HUES48 (cell line): ENCODE results near the gene TUFT1.
"Not testable (repeated sequence)": the region's sequence is repeated elsewhere in the genome, so short reads cannot be mapped to it uniquely, and the experiment has no call there.

ENCODE experiments used
- H3K27ac ChIP-seq: one replicate; pipeline ENCODE4 v1.7.0; 2013; ENCODE audit warnings: low read depth, low read length, inconsistent platforms
- H3K27me3 ChIP-seq: 2 replicates; pipeline ENCODE4 v1.6.1; 2013; ENCODE audit warnings: mild to moderate bottlenecking, low read length; ENCODE audit not compliant: control insufficient read depth, insufficient read depth
- H3K36me3 ChIP-seq: 2 replicates; pipeline ENCODE4 v1.6.1; 2013; ENCODE audit warnings: low read length; ENCODE audit not compliant: control insufficient read depth, insufficient read depth
- H3K4me1 ChIP-seq: 2 replicates; pipeline ENCODE4 v1.6.1; 2013; ENCODE audit warnings: mild to moderate bottlenecking, low read length; ENCODE audit not compliant: control insufficient read depth, insufficient read depth
- H3K4me3 ChIP-seq: 2 replicates; pipeline ENCODE4 v1.5.1; 2013; ENCODE audit warnings: mild to moderate bottlenecking, low read depth, low read length
- H3K9ac ChIP-seq: 2 replicates; pipeline ENCODE4 v1.6.1; 2013; ENCODE audit warnings: mild to moderate bottlenecking, low read depth, low read length, moderate library complexity
- H3K9me3 ChIP-seq: 2 replicates; pipeline ENCODE4 v1.6.1; 2013; ENCODE audit warnings: low read length; ENCODE audit not compliant: control insufficient read depth, insufficient read depth

Gene TUFT1

DNA sequence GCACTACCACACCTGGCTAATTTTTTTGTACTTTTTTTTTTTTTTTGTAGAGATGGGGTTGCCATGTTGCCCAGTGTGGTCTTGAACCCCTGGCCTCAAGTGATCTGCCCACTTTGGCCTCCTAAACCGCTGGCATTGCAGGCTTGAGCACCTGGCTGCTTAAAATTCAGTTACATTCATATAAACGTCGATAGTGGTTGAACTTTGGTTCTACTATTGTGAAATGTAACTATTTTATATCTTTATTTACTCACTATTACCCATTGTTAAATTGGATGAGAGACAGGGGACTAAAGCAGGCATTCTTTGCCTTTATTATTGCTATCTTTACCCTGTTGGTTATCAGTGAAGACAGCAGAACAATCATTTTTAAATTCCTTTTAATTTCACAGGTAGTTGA is 77.9 kb downstream of the TUFT1 start:
- Histone ChIP-seq H3K4me3 (no peak overlapping the region), H3K9me3 (no peaks in the 10 kb centered on the region), H3K36me3 (0 out of 2 replicates have a peak, but pooled peaks cover 19% of the 10 kb centered on the region), H3K9ac (no peak overlapping the region), H3K27me3 (no peaks in the 10 kb centered on the region), H3K4me1 (peaks cover 30% of the 10 kb centered on the region), H3K27ac (no peak overlapping the region)

DNA sequence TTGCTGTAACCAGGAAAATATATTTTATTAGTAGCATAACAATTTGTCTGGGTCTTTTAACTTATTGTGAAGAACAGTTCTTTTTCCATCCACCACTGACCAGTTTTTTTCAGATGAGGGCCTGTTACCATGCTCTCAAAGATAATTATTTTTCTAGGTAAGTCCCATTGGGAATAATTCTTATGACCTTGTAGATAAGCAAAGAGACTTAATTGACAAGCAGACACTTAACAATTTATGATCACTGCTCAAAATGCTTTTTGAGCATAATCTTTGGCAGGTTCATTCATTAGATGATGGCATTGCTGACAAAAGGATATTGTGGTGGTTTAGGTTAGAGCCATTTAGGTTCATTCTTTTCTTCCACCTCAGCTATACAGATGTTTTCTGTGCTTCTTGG is 78.4 kb downstream of the TUFT1 start:
- Histone ChIP-seq H3K4me1 (peaks cover 30% of the 10 kb centered on the region), H3K9me3 (no peaks in the 10 kb centered on the region), H3K9ac (no peak overlapping the region), H3K27me3 (no peaks in the 10 kb centered on the region), H3K36me3 (0 out of 2 replicates have a peak, but pooled peaks cover 19% of the 10 kb centered on the region), H3K27ac (no peak overlapping the region), H3K4me3 (no peak overlapping the region)

DNA sequence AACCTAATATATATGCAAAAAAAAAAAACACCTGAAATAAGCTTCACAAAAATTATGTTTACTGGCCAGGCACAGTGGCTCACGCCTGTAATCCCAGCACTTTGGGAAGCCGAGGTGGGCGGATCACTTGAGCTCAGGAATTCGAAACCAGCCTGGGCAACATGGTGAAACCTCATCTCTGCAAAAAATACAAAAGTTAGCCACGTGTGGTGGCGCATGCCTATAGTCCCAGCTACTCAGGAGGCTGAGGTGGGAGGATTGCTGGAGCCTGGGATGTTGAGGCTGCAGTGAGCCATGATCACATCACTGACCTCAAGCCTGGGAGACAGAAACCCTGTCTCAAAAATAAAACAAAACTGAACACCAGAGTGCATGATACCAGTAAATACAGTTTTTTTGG is 78.9 kb downstream of the TUFT1 start:
- H3K9me3 ChIP-seq, H3K9ac ChIP-seq, H3K4me3 ChIP-seq, H3K27me3 ChIP-seq: not testable (repeated sequence)
- Histone ChIP-seq H3K4me1 (peaks cover 25% of the 10 kb centered on the region), H3K36me3 (0 out of 2 replicates have a peak, but pooled peaks cover 19% of the 10 kb centered on the region), H3K27ac (peak overlapping the region; percentile 33)

DNA sequence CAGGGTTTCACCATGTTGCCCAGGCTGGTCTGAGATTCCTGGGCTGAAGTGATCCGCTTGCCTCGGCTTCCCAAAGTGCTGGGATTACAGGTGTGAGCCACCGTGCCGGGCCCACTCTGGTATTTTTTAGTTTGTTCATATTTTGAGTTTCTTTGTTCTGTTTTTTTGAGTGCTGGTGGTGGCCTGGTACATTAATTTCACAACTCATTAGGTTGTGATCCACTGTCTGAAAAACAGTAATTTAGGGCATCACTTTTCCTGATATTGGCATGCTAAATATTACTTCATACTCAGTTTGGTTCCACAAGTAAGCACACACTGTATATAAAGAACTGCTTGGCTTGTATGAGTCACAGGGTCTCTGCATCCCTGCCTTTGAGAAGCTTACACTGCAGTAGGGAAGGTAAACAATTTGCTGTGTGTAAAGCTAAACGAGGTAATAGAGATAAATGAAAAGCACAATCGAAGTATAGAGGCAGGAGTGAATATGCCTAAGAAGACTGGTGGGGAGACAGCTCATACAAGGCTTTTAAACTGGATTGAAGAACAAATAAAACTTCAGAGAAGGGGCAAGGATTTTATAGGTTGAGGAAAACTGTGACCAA is 79.5 kb downstream of the TUFT1 start:
- Histone ChIP-seq H3K36me3 (0 out of 2 replicates have a peak, but pooled peaks cover 19% of the 10 kb centered on the region), H3K27ac (peak overlapping the region; percentile 33), H3K9ac (no peak overlapping the region), H3K4me3 (no peak overlapping the region), H3K4me1 (peaks cover 24% of the 10 kb centered on the region), H3K27me3 (no peaks in the 10 kb centered on the region), H3K9me3 (no peaks in the 10 kb centered on the region)

DNA sequence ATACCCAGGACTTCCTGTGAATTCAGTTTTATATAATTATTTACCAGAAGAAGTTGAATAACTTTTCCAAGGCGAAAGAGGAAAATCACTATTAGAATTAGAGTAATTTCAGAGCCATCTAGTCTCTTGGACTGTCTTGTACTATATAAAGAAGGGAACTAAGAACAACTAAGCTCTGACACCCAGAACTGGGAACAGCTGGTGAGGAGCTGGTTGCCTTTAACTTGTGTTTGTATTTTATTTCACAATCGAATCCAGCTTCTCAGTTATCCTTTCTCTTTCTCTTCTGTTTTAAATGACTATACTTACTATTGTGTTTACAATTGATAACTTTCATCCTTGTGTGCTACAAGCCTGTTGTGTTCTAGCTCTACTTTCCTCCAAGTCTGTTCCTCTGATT is 80.2 kb downstream of the TUFT1 start:
- Histone ChIP-seq H3K27ac (no peak overlapping the region), H3K4me3 (no peak overlapping the region)

DNA sequence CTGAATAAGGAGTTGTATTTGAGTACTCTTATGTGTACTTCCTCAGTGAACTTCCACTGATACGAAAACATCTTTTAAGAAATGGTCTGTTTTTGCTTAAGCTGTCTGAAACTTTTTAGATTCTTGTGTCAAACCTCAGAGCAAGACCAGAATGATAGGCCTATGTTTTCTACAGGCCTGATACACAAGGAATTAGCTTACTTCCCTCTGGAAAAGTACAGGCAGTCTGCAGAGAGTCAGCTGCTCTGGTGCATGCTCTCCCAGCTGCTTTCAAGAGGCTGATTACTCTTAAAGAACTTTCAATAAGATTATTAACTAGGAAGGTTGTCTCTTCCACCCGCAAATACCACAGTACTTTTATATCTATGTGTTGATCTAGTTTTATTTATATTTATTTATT is 81.2 kb downstream of the TUFT1 start:
- Histone ChIP-seq H3K4me3 (no peak overlapping the region), H3K9me3 (no peaks in the 10 kb centered on the region), H3K4me1 (peaks cover 16% of the 10 kb centered on the region), H3K36me3 (0 out of 2 replicates have a peak, but pooled peaks cover 4% of the 10 kb centered on the region), H3K9ac (no peak overlapping the region), H3K27me3 (no peaks in the 10 kb centered on the region), H3K27ac (no peak overlapping the region)

More for the DNA sequence above, 80.2 kb downstream of the TUFT1 start:
- Histone ChIP-seq H3K9me3 (no peaks in the 10 kb centered on the region), H3K4me1 (peaks cover 18% of the 10 kb centered on the region), H3K36me3 (0 out of 2 replicates have a peak, but pooled peaks cover 14% of the 10 kb centered on the region), H3K9ac (no peak overlapping the region), H3K27me3 (no peaks in the 10 kb centered on the region)

DNA sequence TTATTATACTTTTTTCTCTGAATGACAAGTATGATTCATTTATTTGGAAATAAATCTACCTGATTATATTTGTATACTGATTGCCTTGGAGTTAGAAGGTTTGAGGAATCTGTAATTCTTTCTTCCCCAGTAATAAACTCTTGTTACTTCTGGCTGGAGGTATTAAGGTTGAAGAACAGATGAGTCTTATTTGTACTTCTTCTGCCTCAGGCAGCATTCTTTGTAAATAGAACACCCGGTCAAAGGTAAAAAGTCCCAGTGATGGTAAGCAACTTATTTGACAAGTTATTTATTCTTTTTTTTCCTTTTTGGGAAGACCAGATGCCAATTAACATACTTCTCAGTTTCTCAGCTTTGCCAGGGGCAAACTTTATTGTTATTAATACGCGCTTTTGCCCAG is 84.7 kb downstream of the TUFT1 start:
- peaks cover 6% of the 10 kb centered on the region for H3K4me1 ChIP-seq
- no peaks in the 10 kb centered on the region for H3K36me3 ChIP-seq
- no peaks in the 10 kb centered on the region for H3K27me3 ChIP-seq
- no peak overlapping the region for H3K27ac ChIP-seq
- no peaks in the 10 kb centered on the region for H3K9me3 ChIP-seq
- H3K9ac ChIP-seq: no peak overlapping the region
- H3K4me3 ChIP-seq: no peak overlapping the region

DNA sequence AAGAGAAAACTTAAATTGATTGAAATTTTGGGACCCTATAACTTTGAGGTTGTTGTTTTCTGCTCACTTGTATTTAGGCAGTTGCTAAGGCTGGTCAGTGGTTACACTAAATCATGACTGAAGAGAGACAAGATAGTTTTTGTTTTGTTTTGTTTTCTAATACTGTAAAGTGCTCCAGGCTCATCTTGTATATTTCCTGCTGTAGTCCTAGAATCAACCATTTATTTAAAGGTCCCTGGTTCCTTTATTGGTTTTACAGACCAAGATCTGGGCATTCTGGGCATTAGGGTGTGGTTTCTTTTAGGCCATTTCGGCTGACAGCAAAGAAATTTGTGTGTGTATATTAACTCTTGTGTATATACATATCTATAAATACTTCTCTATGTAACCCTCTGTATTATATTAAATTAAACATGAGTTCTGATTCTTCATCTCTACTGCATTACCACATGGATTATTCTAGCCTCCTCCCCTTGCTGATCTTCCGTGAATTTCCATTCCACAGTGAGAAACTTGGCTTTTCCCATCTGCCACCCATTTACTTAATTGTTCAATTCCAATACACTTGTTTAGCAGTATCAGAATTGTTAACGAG is 86.7 kb downstream of the TUFT1 start:
- no peaks in the 10 kb centered on the region for H3K36me3 ChIP-seq
- no peaks in the 10 kb centered on the region for H3K9me3 ChIP-seq
- no peaks in the 10 kb centered on the region for H3K4me1 ChIP-seq
- no peak overlapping the region for H3K27ac ChIP-seq
- no peaks in the 10 kb centered on the region for H3K27me3 ChIP-seq
- H3K4me3 ChIP-seq: no peak overlapping the region
- H3K9ac ChIP-seq: no peak overlapping the region

DNA sequence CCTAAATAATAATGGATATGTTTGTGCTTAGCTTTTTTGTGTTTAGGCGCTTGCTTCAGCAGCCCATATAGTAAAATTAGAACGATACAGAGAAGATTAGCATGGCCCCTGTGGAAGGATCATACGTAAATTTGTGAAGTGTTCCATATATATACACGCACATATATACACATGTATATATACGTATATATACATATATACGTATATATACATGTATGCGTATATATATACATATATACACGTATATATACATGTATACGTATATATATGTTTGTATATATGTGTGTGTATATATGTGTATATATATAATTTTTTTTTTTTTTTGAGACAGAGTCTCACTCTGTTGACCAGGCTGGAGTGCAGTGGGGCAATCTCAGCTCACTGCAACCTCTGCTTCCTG is 89.2 kb downstream of the TUFT1 start:
- Histone ChIP-seq H3K4me3 (no peak overlapping the region), H3K36me3 (no peaks in the 10 kb centered on the region), H3K27me3 (no peaks in the 10 kb centered on the region), H3K9ac (no peak overlapping the region), H3K9me3 (no peaks in the 10 kb centered on the region), H3K4me1 (no peaks in the 10 kb centered on the region), H3K27ac (no peak overlapping the region)
